H1 (cell line): ENCODE measurements around the gene PTPRT. TPM values are rescaled to one million over a fixed set of nuclear protein-coding genes. Genes with fewer than 3 reads are reported as not detected.

Experiments used
- CTCF ChIA-PET: fragments of 300-600 bp; sonication (Branson Sonifier 250); formaldehyde crosslinking; loops from one replicate; lab custom pipeline; 2021; ENCODE audit not compliant: partially characterized antibody; lab: Charles Lee
- POLR2A ChIA-PET: fragments of 300-600 bp; sonication (Branson Sonifier 250); formaldehyde crosslinking; loops from one replicate; lab custom pipeline; 2021; ENCODE audit warnings: inconsistent platforms; ENCODE audit not compliant: partially characterized antibody; lab: Charles Lee
- DNase-seq, 2 experiments: peaks; one replicate each; pipeline versions ENCODE4 v3.0.0 to v3.0.0-alpha.2; 2010 to 2022; ENCODE audit warnings: low spot score in 2 of 2, low read depth in 1 of 2, mixed read lengths in 1 of 2
- FAIRE-seq: peaks from 2 replicates; lab custom pipeline; 2011; peaks lifted over from hg19 to GRCh38; lab: Jason Lieb, UNC
- H2AFZ ChIP-seq: 2 replicates; pipeline ENCODE4 v1.8.1; 2012; ENCODE audit warnings: low read length, inconsistent platforms
- H2AK5ac ChIP-seq: 2 replicates; pipeline ENCODE4 v1.6.1; 2013; ENCODE audit warnings: low read depth, low read length
- H2BK120ac ChIP-seq: replicated peaks from 2 replicates; pipeline ENCODE3; 2013; ENCODE audit warnings: low read depth, low read length, inconsistent platforms
- H2BK12ac ChIP-seq: 2 replicates; pipeline ENCODE4 v1.6.1; 2013; ENCODE audit warnings: low read depth, low read length
- H2BK15ac ChIP-seq: 2 replicates; pipeline ENCODE4 v1.6.1; 2013; ENCODE audit warnings: low read length
- H2BK20ac ChIP-seq: 2 replicates; pipeline ENCODE4 v1.6.1; 2013; ENCODE audit warnings: low read length
- H2BK5ac ChIP-seq: 2 replicates; pipeline ENCODE4 v1.6.1; 2013; ENCODE audit warnings: low read depth, low read length
- H3K14ac ChIP-seq: 2 replicates; pipeline ENCODE4 v1.6.1; 2013; ENCODE audit warnings: inconsistent platforms; ENCODE audit not compliant: insufficient read length
- H3K18ac ChIP-seq: 2 replicates; pipeline ENCODE4 v1.6.1; 2013; ENCODE audit warnings: low read length; ENCODE audit errors: extremely low read depth
- H3K23ac ChIP-seq: 2 replicates; pipeline ENCODE4 v1.6.1; 2013; ENCODE audit warnings: inconsistent platforms; ENCODE audit not compliant: insufficient read length
- H3K23me2 ChIP-seq: 2 replicates; pipeline ENCODE4 v1.6.1; 2013; ENCODE audit warnings: low read depth, low read length
- H3K27ac ChIP-seq: 2 replicates; pipeline ENCODE4 v1.6.1; 2011; ENCODE audit warnings: low read depth, low read length, inconsistent platforms
- H3K27me3 ChIP-seq, 4 experiments: replicated peaks in 1 of 4; 1 replicate in 1 of 4; 2 replicates in 3 of 4; pipeline versions ENCODE4 v1.6.1 to v1.8.1; 2011 to 2013; ENCODE audit warnings: low read length in 3 of 4, mild to moderate bottlenecking in 3 of 4, inconsistent platforms in 2 of 4, mixed read lengths in 2 of 4, moderate library complexity in 1 of 4; ENCODE audit not compliant: control insufficient read depth in 3 of 4, insufficient read depth in 3 of 4; ENCODE audit errors: extremely low read depth in 1 of 4
- H3K36me3 ChIP-seq, 4 experiments: 2 replicates each; pipeline versions ENCODE4 v1.6.1 to v1.8.1; 2011 to 2013; ENCODE audit warnings: mild to moderate bottlenecking in 4 of 4, low read length in 3 of 4, moderate library complexity in 2 of 4, control low read depth in 1 of 4, inconsistent platforms in 1 of 4; ENCODE audit not compliant: insufficient read depth in 4 of 4, control insufficient read depth in 2 of 4
- H3K4ac ChIP-seq: replicated peaks from 2 replicates; pipeline ENCODE3; 2013; ENCODE audit warnings: low read length, low read depth, mixed read lengths, inconsistent platforms; ENCODE audit not compliant: insufficient read length
- H3K4me1 ChIP-seq, 4 experiments: replicated peaks in 1 of 4; 1 replicate in 1 of 4; 2 replicates in 3 of 4; pipeline versions ENCODE4 v1.6.1 to v1.8.1; 2011 to 2013; ENCODE audit warnings: low read length in 3 of 4, inconsistent platforms in 2 of 4, mixed read lengths in 1 of 4; ENCODE audit not compliant: insufficient read depth in 4 of 4, control insufficient read depth in 3 of 4
- H3K4me2 ChIP-seq, 2 experiments: 2 replicates each; pipeline versions ENCODE4 v1.6.1 to v1.8.1; 2011 to 2013; ENCODE audit warnings: low read depth in 2 of 2, low read length in 2 of 2, control low read depth in 1 of 2, inconsistent platforms in 1 of 2, mild to moderate bottlenecking in 1 of 2; ENCODE audit not compliant: insufficient read depth in 1 of 2
- H3K4me3 ChIP-seq, 4 experiments: fragments of 200-600, 300-600 bp in 1 of 4; sonication (generic), shearing (Covaris generic), sonication (Bioruptor Twin) in 1 of 4; 2 replicates each; pipeline versions ENCODE4 v1.5.1 to v1.8.1; 2011 to 2016; ENCODE audit warnings: low read length in 4 of 4, low read depth in 3 of 4, control low read depth in 2 of 4, inconsistent platforms in 2 of 4, mild to moderate bottlenecking in 2 of 4, mixed read lengths in 1 of 4, moderate library complexity in 1 of 4; ENCODE audit not compliant: insufficient read depth in 2 of 4; ENCODE audit errors: extremely low read depth in 1 of 4
- H3K56ac ChIP-seq: replicated peaks from 2 replicates; pipeline ENCODE3; 2013; ENCODE audit warnings: low read depth, mild to moderate bottlenecking, mixed read lengths, low read length, inconsistent platforms; ENCODE audit not compliant: insufficient read length
- H3K79me1 ChIP-seq: 2 replicates; pipeline ENCODE4 v1.6.1; 2013; ENCODE audit warnings: low read depth, low read length, control low read depth
- H3K79me2 ChIP-seq, 2 experiments: 2 replicates each; pipeline versions ENCODE4 v1.6.1 to v1.8.1; 2012 to 2013; ENCODE audit warnings: low read length in 2 of 2, mild to moderate bottlenecking in 2 of 2, inconsistent platforms in 1 of 2; ENCODE audit not compliant: insufficient read depth in 2 of 2, control insufficient read depth in 1 of 2
- H3K9ac ChIP-seq, 4 experiments: replicated peaks in 1 of 4; 1 replicate in 1 of 4; 2 replicates in 3 of 4; pipeline versions ENCODE4 v1.6.1 to v1.8.1; 2011 to 2013; ENCODE audit warnings: low read depth in 3 of 4, low read length in 3 of 4, control low read depth in 2 of 4, mild to moderate bottlenecking in 2 of 4, moderate library complexity in 2 of 4, inconsistent platforms in 1 of 4; ENCODE audit errors: extremely low read depth in 1 of 4
- H3K9me3 ChIP-seq, 2 experiments: 2 replicates each; pipeline versions ENCODE4 v1.6.1 to v1.8.1; 2012 to 2013; ENCODE audit warnings: mild to moderate bottlenecking in 2 of 2, moderate library complexity in 2 of 2, control low read depth in 1 of 2, inconsistent platforms in 1 of 2, low read depth in 1 of 2, low read length in 1 of 2, mixed read lengths in 1 of 2; ENCODE audit not compliant: insufficient read depth in 2 of 2
- H4K20me1 ChIP-seq, 2 experiments: replicated peaks in 1 of 2; 2 replicates each; pipeline versions ENCODE3 to v1.8.1; 2011 to 2013; ENCODE audit warnings: inconsistent platforms in 2 of 2, low read length in 2 of 2, mild to moderate bottlenecking in 1 of 2; ENCODE audit not compliant: insufficient read depth in 2 of 2, control insufficient read depth in 1 of 2
- H4K5ac ChIP-seq: 2 replicates; pipeline ENCODE4 v1.6.1; 2013; ENCODE audit warnings: low read length, low read depth, mixed read lengths, inconsistent platforms; ENCODE audit not compliant: insufficient read length
- H4K8ac ChIP-seq: 2 replicates; pipeline ENCODE4 v1.8.0; 2013; ENCODE audit warnings: mild to moderate bottlenecking, moderate library complexity, low read length, inconsistent platforms; ENCODE audit not compliant: insufficient read depth; ENCODE audit errors: extremely low read depth
- H4K91ac ChIP-seq: replicated peaks from 2 replicates; pipeline ENCODE3; 2013; ENCODE audit warnings: low read length, mixed read lengths, inconsistent platforms; ENCODE audit not compliant: insufficient read length
- BRCA1 ChIP-seq: IDR thresholded peaks from 2 replicates; pipeline ENCODE4 v1.6.1; 2012; ENCODE audit warnings: low read depth, low read length, improper control_type of control experiment
- CBX8 ChIP-seq: fragments of 300-800, 300-1000 bp; sonication (generic); IDR thresholded peaks from 2 replicates; pipeline ENCODE4 v1.7.1; 2016; ENCODE audit warnings: low read depth, low read length, borderline replicate concordance
- CEBPB ChIP-seq: IDR thresholded peaks from 2 replicates; pipeline ENCODE4 v1.6.1; 2012; ENCODE audit warnings: low read depth, low read length
- CHD1 ChIP-seq: IDR thresholded peaks from 2 replicates; pipeline ENCODE4 v1.6.1; 2012; ENCODE audit warnings: low read depth, low read length, improper control_type of control experiment
- CHD2 ChIP-seq: IDR thresholded peaks from 2 replicates; pipeline ENCODE4 v1.6.1; 2012; ENCODE audit warnings: low read length, improper control_type of control experiment
- GTF2F1 ChIP-seq: IDR thresholded peaks from 2 replicates; pipeline ENCODE4 v1.6.1; 2012; ENCODE audit warnings: low read depth, low read length, improper control_type of control experiment, borderline replicate concordance
- HDAC2 ChIP-seq, 2 experiments: fragments of 300-600 bp in 1 of 2; sonication (generic) in 1 of 2; IDR thresholded peaks; 2 replicates each; pipeline ENCODE4 v1.6.1; 2011 to 2012; ENCODE audit warnings: low read depth in 2 of 2, low read length in 2 of 2, mild to moderate bottlenecking in 2 of 2, moderate library complexity in 2 of 2, borderline replicate concordance in 1 of 2, inconsistent platforms in 1 of 2
- HDAC6 ChIP-seq: IDR thresholded peaks from one replicate; pipeline ENCODE4 v1.7.1; 2012; ENCODE audit warnings: low read depth, mild to moderate bottlenecking, inconsistent platforms, low read length, moderate library complexity
- KDM5A ChIP-seq: fragments of 200-600 bp; IDR thresholded peaks from 2 replicates; pipeline ENCODE4 v1.7.1; 2012; ENCODE audit warnings: mild to moderate bottlenecking, low read length, inconsistent platforms, mixed read lengths
- SP4 ChIP-seq: IDR thresholded peaks from 2 replicates; pipeline ENCODE4 v1.6.1; 2012; ENCODE audit warnings: low read length, inconsistent platforms
- SRF ChIP-seq: IDR thresholded peaks from 2 replicates; pipeline ENCODE4 v1.6.1; 2011; ENCODE audit warnings: mild to moderate bottlenecking, low read depth, low read length, moderate library complexity
- TBP ChIP-seq: IDR thresholded peaks from 2 replicates; pipeline ENCODE4 v1.6.1; 2011; ENCODE audit warnings: low read depth, low read length, improper control_type of control experiment
- YY1 ChIP-seq: IDR thresholded peaks from 2 replicates; pipeline ENCODE4 v1.6.1; 2011; ENCODE audit warnings: low read depth, mild to moderate bottlenecking, low read length
- WGBS, 2 experiments: shearing (Covaris generic) in 1 of 2; methylation state at CpG; one replicate each; pipeline versions ENCODE4 v1.1.6 to v1.1.7; 2013 to 2015; ENCODE audit warnings: low lambda C conversion rate in 2 of 2, mixed read lengths in 2 of 2, inconsistent platforms in 1 of 2, low coverage in 1 of 2, missing lambda C conversion rate in 1 of 2; ENCODE audit not compliant: insufficient replicate concordance in 2 of 2, insufficient coverage in 1 of 2, insufficient read length in 1 of 2; ENCODE audit errors: extremely low coverage in 1 of 2, missing lambda C conversion rate in 1 of 2; 5-methylcytosine and 5-hydroxymethylcytosine counted together
- polyA plus RNA-seq, 7 experiments: library from polyadenylated mRNA; depleted of rRNA in 3 of 7; stranded (reverse) in 5 of 7; unstranded in 2 of 7; fragments of >200 nt in 5 of 7; fragments of 200-250 nt in 2 of 7; gene quantifications; 1 replicate in 5 of 7; 2 replicates in 1 of 7; 4 replicates in 1 of 7; pipeline versions ENCODE4 v1.2.1 to v1.2.3, GENCODE V29; 2011 to 2013; ENCODE audit warnings: missing spikeins in 2 of 7, mixed read lengths in 2 of 7
- total RNA-seq: library from RNA; stranded (reverse); fragmentation: NEBNext Ultra II Directional; extraction: Animal tissue kit (Norgen Biotek cat#: 25700); gene quantifications from 2 replicates; pipeline ENCODE4 v1.2.1, GENCODE V29; 2021

The PTPRT gene
- total and polyA plus RNA-seq, 2 of the 8 experiments (the other 6 are each of a cell fraction or from before 2014, with no cell fraction given), result 0.33 to 1.8 TPM

- DNase-seq, result no peak
- TF ChIP-seq CBX8 (no peak), SP4 (no peak), CHD2 (no peak), GTF2F1 (no peak), BRCA1 (no peak), CEBPB (no peak), HDAC2 (IDR thresholded peaks at IDR 0.05; ENCODE audit: borderline replicate concordance in 1 of 2, low read depth in 2 of 2, low read length in 2 of 2) (no peak), CHD1 (no peak), KDM5A (no peak), HDAC6 (no peak), SRF (no peak), TBP (no peak), YY1 (no peak)
These were observed 1096.7 kb downstream of the PTPRT start for GRCh38 chr20:42093041-42093440.

More at GRCh38 chr20:42093041-42093440, 1096.7 kb downstream of the PTPRT start:
- ChIA-PET POLR2A (no interaction called here), CTCF (no interaction called here)
- Histone ChIP-seq H3K14ac (no peak overlapping the region), H2AK5ac (no peak overlapping the region), H2BK12ac (no peak overlapping the region), H3K4me3 (no peak overlapping the region), H3K79me1 (no peaks in the 10 kb centered on the region), H3K27ac (no peak overlapping the region), H3K23ac (no peak overlapping the region), H3K79me2 (no peaks in the 10 kb centered on the region), H3K56ac (no peak overlapping the region), H4K91ac (no peak overlapping the region), H2BK20ac (no peak overlapping the region), H3K4ac (no peak overlapping the region), H2BK120ac (no peak overlapping the region), H3K9ac (no peak overlapping the region), H2AFZ (no peak overlapping the region), H4K5ac (no peak overlapping the region), H3K4me1 (no peaks in the 10 kb centered on the region), H2BK15ac (no peak overlapping the region), H3K9me3 (no peaks in the 10 kb centered on the region), H3K4me2 (no peak overlapping the region), H2BK5ac (no peak overlapping the region), H3K36me3 (no peaks in the 10 kb centered on the region), H4K8ac (no peak overlapping the region), H3K27me3 (no peaks in the 10 kb centered on the region), H4K20me1 (no peaks in the 10 kb centered on the region), H3K23me2 (no peaks in the 10 kb centered on the region), H3K18ac (no peak overlapping the region)
- 89% methylated on average over 4 of the region's 4 CpGs; no CpG with 5 or more reads in 1 of the 2 experiments for WGBS, 2 experiments
- FAIRE-seq, result no peak
